Smooth muscle cell (in vitro differentiated cells): ENCODE results near the gene GPS1. TPM values are rescaled to one million over a fixed set of nuclear protein-coding genes. Genes with fewer than 3 reads are reported as not detected.

ENCODE experiments used
- DNase-seq: peaks from one replicate; lab custom pipeline; 2025; ENCODE audit not compliant: unreplicated experiment; lab: John Stamatoyannopoulos, UW
- H2AFZ ChIP-seq: fragments of 200-600 bp; sonication (generic); 2 replicates; pipeline ENCODE4 v1.6.0; 2016; ENCODE audit warnings: antibody characterized with exemption, low read depth, mild to moderate bottlenecking
- H3F3A ChIP-seq: fragments of 200-600 bp; sonication (generic); 2 replicates; pipeline ENCODE4 v1.6.0; 2017; ENCODE audit warnings: antibody characterized with exemption, low read depth
- H3K27ac ChIP-seq: fragments of 200-600 bp; sonication (generic); 2 replicates; pipeline ENCODE4 v1.5.1; 2016; ENCODE audit warnings: low read depth, mild to moderate bottlenecking
- H3K27me3 ChIP-seq: fragments of 200-600 bp; sonication (generic); 2 replicates; pipeline ENCODE4 v1.6.1; 2016; ENCODE audit warnings: low read depth, mild to moderate bottlenecking
- H3K36me3 ChIP-seq: fragments of 200-600 bp; sonication (generic); 2 replicates; pipeline ENCODE4 v1.5.1; 2016; ENCODE audit warnings: low read depth
- H3K4me1 ChIP-seq: fragments of 200-600 bp; sonication (generic); 2 replicates; pipeline ENCODE4 v1.5.1; 2016; ENCODE audit warnings: low read depth
- H3K4me2 ChIP-seq: fragments of 200-600 bp; sonication (generic); 2 replicates; pipeline ENCODE4 v1.6.0; 2016; ENCODE audit warnings: mild to moderate bottlenecking
- H3K4me3 ChIP-seq: fragments of 200-600 bp; sonication (generic); 2 replicates; pipeline ENCODE4 v1.5.1; 2016; ENCODE audit warnings: mild to moderate bottlenecking
- H3K79me2 ChIP-seq: fragments of 200-600 bp; sonication (generic); 2 replicates; pipeline ENCODE4 v1.6.0; 2016; ENCODE audit warnings: low read depth, mild to moderate bottlenecking
- H3K9ac ChIP-seq: fragments of 200-600 bp; sonication (generic); 2 replicates; pipeline ENCODE4 v1.6.0; 2016; ENCODE audit warnings: low read depth
- H3K9me3 ChIP-seq: fragments of 200-600 bp; sonication (generic); replicated peaks from 2 replicates; pipeline ENCODE4 v1.5.1; 2016; ENCODE audit warnings: low read depth
- H4K20me1 ChIP-seq: fragments of 200-600 bp; sonication (generic); 2 replicates; pipeline ENCODE4 v1.6.0; 2016; ENCODE audit warnings: low read depth
- WGBS: methylation state at CpG from one replicate; pipeline ENCODE4 v1.1.7; 2016; ENCODE audit warnings: low lambda C conversion rate; 5-methylcytosine and 5-hydroxymethylcytosine counted together
- polyA plus RNA-seq: library from polyadenylated mRNA; unstranded; fragments of >200 nt; fragmentation: Nextera tagmentation; extraction: Ambion mirVana; gene quantifications from 2 replicates; pipeline ENCODE4 v1.2.1, GENCODE V29; 2016
- total RNA-seq: library from RNA; depleted of rRNA; stranded (reverse); fragments of >200 nt; gene quantifications from 2 replicates; pipeline ENCODE4 v1.2.3, GENCODE V29; 2014
- TF ChIP-seq, protein P1 (sequence below): fragments of 200-600 bp; sonication (generic); IDR thresholded peaks from 2 replicates; pipeline ENCODE4 v1.5.1; 2017; ENCODE audit warnings: borderline replicate concordance, mild to moderate bottlenecking, antibody characterized with exemption; ENCODE audit not compliant: insufficient read depth, poor library complexity, severe bottlenecking

GPS1 gene
- total and polyA plus RNA-seq, 2 experiments from 2014 or later: 93.7 to 134 TPM

DNA sequence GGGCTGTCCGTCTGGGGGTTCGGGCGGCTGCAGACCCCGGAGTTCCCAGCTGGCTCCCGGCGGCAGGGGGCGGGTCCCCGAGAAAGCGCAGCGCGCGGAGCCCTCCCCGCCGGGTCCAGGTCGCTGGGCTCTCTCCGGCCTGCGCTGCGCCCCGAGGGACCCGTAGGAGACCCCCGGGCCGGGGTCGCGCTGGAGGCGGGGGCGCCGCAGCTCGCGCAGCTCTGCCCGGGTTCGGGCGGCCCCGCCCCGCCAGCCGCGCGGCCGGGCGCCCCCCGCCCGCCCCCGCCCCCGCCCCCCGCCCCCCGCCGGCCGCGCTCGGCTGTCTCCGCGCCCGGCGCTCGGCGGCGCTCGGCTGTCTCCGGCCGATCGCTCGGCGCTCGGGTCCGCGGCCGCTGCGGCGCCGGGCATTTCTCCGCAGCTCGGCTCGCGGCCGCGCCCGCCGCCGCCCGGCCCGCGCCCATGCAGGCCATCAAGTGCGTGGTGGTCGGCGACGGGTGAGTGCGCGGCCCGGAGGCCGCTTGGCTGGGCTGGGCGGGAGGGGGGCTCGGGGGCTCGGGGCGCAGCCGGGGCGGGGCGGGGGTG is 20.3 kb upstream of the GPS1 start, which contains the start of gene RAC3:
Gene RAC3, plus strand, starts transcription at position 376 of the 582 bp plus-strand sequence. Its CDS starts 84 bp downstream, at position 460.
- Histone ChIP-seq H3K9ac (no peak within 1 kb of the TSS), H3K27ac (no peak within 1 kb of the TSS), H3K36me3 (no peaks in the 10 kb centered on the region), H3K4me2 (peak within 1 kb of the TSS; percentile 98), H3K27me3 (no peaks in the 10 kb centered on the region), H3K4me3 (peak within 1 kb of the TSS; percentile 79), H3K9me3 (no peaks in the 10 kb centered on the region), H2AFZ (peak within 1 kb of the TSS; percentile 23), H3K79me2 (no peaks in the 10 kb centered on the region), H4K20me1 (no peaks in the 10 kb centered on the region), H3F3A (peaks cover 6% of the 10 kb centered on the region), H3K4me1 (no peaks in the 10 kb centered on the region)
- TF ChIP-seq, protein P1, sequence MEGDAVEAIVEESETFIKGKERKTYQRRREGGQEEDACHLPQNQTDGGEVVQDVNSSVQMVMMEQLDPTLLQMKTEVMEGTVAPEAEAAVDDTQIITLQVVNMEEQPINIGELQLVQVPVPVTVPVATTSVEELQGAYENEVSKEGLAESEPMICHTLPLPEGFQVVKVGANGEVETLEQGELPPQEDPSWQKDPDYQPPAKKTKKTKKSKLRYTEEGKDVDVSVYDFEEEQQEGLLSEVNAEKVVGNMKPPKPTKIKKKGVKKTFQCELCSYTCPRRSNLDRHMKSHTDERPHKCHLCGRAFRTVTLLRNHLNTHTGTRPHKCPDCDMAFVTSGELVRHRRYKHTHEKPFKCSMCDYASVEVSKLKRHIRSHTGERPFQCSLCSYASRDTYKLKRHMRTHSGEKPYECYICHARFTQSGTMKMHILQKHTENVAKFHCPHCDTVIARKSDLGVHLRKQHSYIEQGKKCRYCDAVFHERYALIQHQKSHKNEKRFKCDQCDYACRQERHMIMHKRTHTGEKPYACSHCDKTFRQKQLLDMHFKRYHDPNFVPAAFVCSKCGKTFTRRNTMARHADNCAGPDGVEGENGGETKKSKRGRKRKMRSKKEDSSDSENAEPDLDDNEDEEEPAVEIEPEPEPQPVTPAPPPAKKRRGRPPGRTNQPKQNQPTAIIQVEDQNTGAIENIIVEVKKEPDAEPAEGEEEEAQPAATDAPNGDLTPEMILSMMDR: no peak
- no peak for DNase-seq
- WGBS: 3% methylated on average over 34 of the region's 96 CpGs

DNA sequence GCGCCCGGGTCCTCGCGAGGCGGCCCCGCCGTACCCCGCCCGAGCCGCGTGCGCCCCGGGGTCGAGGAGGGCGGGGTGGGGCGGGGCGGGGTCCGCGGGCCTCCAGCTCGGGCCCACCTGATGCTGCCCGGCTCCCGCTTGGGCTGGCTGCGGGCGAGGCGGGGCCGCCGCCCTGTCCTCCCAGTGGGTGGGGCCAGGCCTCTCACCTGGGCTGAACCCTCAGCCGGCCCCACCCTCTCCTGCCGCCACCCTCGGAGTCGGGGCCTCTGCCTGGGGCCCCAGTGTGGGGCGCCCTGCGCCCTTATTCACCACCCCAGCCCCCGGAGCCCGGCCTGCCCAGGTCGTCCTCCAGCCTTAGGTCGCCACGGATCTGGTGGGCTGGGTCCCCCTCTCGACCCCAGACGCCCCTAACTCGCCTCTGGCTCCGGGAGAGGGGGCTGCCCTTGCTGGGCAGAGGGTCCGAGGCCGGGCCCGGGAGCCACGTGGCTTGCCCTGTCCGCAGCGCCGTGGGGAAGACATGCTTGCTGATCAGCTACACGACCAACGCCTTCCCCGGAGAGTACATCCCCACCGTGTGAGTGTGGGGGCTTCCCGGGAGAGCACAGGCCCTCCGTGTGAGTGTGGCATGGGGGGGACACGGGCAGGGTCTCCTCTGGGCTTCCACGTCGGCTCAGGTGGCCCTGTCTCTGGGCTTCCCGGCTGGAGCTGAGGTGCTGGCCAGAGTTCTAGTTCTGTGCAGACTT is 19.6 kb upstream of the GPS1 start:
- no peak overlapping the region for H3K27ac ChIP-seq
- H3K9me3 ChIP-seq: no peaks in the 10 kb centered on the region
- H3K27me3 ChIP-seq: no peaks in the 10 kb centered on the region
- peaks cover 6% of the 10 kb centered on the region for H3K4me1 ChIP-seq
- peaks cover 6% of the 10 kb centered on the region for H3F3A ChIP-seq
- H2AFZ ChIP-seq: no peak overlapping the region
- no peaks in the 10 kb centered on the region for H3K79me2 ChIP-seq
- H3K4me3 ChIP-seq: peak overlapping the region; percentile 54
- H4K20me1 ChIP-seq: no peaks in the 10 kb centered on the region
- H3K36me3 ChIP-seq: no peaks in the 10 kb centered on the region
- peak overlapping the region; percentile 96 for H3K4me2 ChIP-seq
- TF ChIP-seq, protein P1: no peak
- no peak overlapping the region for H3K9ac ChIP-seq
- 12% methylated on average over 28 of the region's 59 CpGs for WGBS
- DNase-seq: no peak

DNA sequence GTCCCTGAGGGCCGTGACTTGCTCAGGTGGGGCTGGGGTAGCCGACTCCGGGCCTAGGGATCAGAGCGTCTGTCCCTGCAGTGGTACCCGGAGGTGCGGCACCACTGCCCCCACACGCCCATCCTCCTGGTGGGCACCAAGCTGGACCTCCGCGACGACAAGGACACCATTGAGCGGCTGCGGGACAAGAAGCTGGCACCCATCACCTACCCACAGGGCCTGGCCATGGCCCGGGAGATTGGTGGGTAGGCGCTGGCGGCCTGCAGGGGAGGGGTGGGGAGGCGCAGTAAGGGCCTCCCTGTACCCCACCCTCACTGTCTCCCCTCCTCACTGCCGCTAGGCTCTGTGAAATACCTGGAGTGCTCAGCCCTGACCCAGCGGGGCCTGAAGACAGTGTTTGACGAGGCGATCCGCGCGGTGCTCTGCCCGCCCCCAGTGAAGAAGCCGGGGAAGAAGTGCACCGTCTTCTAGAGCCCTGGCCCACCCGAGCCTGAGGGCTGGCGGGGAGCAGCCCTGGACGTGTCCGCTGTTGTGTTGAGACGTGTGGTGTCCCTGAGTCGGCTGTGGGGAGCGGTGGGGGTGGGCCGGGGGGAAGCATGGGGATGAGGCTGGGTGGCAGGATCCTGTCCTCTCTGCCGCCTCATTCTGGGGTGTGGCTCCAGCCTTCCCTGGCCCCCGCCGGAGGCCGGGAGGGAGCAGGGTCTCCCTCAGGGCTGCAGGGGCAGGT is 18.2 kb upstream of the GPS1 start:
- Histone ChIP-seq H3K9ac (no peak overlapping the region), H3F3A (peaks cover 6% of the 10 kb centered on the region), H3K79me2 (no peaks in the 10 kb centered on the region), H3K4me2 (no peak overlapping the region), H3K36me3 (no peaks in the 10 kb centered on the region), H4K20me1 (no peaks in the 10 kb centered on the region), H3K27ac (no peak overlapping the region), H3K4me3 (no peak overlapping the region), H3K27me3 (no peaks in the 10 kb centered on the region), H3K9me3 (no peaks in the 10 kb centered on the region), H2AFZ (no peak overlapping the region), H3K4me1 (peaks cover 6% of the 10 kb centered on the region)
- TF ChIP-seq, protein P1: no peak
- DNase-seq: no peak
- WGBS: 96% methylated on average over 31 of the region's 38 CpGs
